GM19099 (cell line): ENCODE results near the gene IFI30.

Experiments
- POLR2A ChIP-seq: IDR thresholded peaks from 3 replicates; pipeline ENCODE4 v1.6.1; 2011; ENCODE audit warnings: low read depth; ENCODE audit not compliant: insufficient read length; ENCODE audit errors: extremely low read depth

IFI30 gene

DNA sequence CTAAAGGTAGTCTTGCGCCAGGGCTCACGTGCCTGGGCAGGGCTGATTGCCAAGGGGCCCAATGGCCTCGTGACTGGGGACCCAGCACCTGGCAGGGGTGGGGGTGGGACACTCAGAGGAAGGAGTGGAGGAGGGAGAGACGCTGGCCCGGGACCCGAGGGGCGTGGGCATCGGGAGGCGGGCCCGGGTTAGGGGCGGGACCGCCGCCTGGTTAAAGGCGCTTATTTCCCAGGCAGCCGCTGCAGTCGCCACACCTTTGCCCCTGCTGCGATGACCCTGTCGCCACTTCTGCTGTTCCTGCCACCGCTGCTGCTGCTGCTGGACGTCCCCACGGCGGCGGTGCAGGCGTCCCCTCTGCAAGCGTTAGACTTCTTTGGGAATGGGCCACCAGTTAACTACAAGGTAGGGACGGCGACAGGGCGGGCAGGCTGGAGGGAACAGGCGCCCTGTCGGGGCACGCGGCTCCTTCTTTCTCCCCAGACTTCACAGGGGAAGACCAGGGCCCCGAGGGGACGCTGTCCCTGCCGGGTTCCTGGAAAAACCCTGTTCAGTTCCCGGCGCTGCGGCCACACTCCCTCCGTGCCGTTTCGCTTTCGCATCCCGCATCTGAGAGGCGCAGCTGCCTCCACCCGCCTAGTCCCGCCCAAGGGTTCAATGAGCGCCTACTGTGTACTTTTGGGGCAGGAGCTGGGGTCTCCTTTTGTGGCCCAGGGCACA lies at the start of gene IFI30:
IFI30 (plus strand) TSS at position 242 of the 717 bp plus-strand sequence; CDS start at position 271, 29 bp downstream.
- TF ChIP-seq POLR2A: peak; percentile 99

DNA sequence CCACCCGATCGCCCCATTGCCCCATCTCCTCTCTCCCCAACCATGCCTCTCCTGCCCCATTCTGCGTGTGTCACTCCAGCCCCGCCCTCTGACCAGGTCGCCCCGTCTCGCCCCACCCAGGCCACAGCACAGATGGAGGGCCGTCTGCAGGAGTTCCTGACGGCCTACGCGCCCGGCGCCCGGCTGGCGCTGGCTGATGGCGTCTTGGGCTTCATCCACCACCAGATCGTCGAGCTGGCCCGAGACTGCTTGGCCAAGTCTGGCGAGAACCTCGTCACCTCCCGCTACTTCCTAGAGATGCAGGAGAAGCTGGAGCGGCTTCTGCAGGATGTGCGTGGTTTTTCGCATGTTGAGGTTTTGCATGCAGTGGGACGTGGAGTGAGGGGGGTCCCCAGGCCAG lies 49.8 kb upstream of the IFI30 start:
- TF ChIP-seq POLR2A: no peak

DNA sequence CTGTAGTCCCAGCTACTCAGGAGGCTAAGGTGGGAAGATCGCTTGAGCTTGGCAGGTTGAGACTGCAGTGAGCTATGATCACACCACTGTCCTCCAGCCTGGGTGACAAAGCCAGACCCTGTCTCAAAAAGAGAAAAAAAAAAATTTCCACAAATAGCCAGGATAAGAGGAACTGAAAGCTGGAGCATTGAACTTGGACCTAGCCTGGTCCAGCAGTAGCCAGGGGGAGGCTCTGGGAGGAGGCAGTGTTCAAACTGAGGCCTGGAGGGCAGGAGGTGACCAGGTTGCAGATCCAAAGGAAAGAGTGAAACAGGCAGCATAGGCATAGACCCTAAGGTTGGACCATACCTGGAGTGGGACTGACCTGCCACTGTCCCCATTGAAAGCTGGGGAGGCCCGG lies 47.5 kb upstream of the IFI30 start:
- TF ChIP-seq POLR2A: no peak

DNA sequence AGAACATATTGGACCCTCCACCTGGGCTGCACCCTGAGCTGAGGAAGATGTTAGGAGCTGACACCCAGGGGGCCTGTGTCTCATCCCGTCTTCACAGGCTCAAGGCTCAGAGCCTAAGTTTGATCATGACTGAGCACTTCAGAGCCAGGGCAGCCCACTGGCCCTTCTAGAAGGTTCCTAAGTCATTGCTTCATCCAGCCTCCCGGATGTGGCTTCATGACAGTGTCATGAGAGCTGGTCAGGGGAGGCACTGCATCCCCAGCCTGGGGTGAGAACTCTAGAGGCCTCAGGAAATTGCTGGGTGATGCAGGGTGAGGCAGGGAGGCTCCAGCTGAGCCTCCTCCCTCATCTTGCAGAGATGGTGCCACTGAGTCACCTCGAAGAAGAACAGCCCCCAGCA lies 45.6 kb upstream of the IFI30 start:
- TF ChIP-seq POLR2A: no peak

DNA sequence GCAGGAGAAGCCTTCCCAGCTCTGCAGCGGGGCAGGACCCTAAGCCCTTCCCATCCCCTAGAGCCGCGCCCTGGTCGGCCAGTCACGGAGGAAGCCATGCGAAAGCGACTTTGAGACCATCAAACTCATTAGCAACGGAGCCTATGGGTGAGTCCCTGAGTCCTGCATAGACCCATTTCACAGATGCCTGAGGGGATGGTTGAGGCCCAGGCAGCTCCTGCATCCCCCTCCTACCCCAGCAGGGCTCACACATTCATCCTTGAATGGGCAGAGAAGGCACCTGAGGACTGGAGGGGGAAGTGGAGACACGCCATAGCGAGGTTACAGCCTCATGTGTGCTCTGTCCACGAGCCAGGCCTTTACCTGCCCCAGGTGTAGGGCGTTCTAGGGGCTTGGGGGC lies 44.8 kb upstream of the IFI30 start:
- no peak for TF ChIP-seq POLR2A

DNA sequence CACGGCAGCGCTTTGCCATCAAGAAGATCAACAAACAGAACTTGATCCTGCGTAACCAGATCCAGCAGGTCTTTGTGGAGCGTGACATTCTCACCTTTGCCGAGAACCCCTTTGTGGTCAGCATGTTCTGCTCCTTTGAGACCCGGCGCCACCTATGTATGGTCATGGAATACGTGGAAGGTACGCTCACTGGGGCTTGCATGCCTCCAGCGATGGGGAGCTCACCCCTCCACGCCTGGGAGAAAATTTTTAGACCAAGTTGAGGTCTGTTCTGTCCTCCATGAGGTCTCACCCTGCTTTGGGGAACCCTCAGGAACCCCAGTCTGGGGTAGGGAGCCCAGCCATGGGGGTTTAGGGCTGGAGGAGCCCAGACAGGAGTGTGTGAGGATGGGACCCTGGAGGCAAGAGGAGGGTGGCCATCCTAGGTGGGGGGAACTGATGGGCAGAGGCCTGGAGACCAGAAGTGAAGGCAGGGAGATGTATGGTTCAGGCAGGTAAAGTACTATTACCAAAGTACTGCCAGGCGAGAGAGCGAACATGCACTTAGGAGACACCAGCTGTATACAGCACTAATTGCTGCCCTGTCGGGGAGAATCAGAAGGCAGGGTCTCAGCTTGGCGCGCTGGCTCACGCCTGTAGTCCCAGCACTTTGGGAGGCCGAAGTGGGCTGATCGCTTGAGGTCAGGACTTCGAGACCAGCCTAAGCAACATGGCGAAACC lies 42.9 kb upstream of the IFI30 start:
- no peak for TF ChIP-seq POLR2A

DNA sequence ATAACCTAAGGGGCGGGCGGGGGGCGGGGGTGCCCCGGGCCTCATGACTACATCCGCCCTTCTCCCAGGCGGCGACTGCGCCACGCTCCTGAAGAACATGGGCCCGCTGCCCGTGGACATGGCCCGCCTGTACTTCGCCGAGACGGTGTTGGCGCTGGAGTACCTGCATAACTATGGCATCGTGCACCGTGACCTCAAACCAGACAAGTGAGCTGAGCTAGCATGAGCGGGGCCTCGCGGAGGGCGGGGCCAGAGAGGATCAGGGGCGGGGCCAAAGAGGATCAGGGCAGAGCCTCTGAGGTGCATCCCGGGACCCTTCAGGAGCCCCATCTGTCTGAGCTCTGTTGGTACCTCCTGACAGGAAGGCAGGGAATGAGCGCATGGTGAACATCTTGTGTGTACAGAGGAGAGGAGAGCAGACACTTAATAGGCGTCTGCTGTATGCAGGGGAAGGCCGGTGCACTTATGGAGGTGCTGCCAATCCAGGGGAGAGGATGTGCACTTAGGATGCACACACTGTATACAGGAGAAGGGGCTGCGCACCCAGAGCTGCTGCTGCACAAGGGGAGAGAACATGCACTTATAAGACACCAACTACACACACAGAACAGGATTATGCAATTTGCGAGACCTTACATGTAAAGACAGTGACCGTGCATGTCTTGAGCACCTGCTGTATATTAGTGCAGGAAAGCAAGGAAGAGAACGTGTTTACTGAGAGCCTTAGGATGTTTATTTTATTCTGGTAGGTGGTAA lies 41.6 kb upstream of the IFI30 start:
- no peak for TF ChIP-seq POLR2A

DNA sequence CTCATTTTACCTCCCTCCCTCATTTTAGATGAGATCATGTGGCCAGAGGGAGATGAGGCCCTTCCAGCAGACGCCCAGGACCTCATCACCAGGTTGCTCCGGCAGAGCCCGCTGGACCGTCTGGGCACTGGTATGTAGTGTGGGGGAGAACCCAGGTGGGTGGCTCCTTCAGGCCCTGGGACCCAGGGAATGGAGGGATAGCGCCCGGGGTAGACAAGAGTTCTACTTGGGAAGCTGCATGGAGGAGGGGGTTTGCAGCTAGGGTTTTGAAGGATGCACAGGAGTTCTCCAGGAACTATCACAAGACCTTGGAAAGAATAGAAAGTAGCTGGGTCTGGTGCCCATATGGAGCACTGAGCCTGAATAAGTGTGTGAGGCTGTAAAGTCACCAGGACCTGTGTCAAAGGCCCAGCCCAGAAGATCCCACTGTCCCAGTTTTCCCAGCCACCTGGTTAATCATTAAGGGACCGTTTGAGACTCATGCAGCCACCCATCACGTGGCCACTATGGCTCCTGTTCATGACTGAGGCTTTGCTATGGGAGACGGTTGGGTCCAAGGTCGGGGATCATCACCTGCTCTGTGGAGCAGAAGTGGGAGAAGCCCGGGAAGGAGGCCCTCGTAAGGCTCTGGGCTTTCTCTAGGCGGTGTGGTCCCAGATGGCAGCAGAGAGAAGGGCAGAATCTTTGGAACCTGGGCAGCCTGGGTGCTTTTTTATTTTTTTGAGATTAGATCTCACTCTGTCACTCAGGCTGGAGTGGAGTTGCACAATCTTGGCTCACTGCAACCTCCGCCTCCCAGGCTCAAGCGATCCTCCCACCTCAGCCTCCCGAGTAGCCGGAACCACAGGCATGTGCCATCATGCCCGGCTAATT lies 37.7 kb upstream of the IFI30 start:
- TF ChIP-seq POLR2A: no peak

DNA sequence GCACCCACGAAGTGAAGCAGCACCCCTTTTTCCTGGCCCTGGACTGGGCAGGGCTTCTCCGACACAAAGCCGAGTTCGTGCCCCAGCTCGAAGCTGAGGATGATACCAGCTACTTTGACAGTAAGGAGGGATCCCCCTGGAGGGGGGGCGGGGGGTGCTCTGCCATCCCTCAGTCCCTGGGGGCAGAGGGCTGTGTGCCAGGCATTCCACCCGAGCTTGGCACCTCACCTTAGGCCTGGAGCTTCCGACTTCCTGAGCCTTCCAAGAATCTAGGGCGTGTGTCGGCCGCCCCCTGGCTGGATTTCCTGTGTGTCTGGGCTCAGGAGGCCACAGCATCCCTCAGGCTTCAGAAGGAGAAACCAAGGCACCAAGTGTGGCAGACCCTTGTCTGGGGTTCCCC lies 36.4 kb upstream of the IFI30 start:
- TF ChIP-seq POLR2A: no peak

DNA sequence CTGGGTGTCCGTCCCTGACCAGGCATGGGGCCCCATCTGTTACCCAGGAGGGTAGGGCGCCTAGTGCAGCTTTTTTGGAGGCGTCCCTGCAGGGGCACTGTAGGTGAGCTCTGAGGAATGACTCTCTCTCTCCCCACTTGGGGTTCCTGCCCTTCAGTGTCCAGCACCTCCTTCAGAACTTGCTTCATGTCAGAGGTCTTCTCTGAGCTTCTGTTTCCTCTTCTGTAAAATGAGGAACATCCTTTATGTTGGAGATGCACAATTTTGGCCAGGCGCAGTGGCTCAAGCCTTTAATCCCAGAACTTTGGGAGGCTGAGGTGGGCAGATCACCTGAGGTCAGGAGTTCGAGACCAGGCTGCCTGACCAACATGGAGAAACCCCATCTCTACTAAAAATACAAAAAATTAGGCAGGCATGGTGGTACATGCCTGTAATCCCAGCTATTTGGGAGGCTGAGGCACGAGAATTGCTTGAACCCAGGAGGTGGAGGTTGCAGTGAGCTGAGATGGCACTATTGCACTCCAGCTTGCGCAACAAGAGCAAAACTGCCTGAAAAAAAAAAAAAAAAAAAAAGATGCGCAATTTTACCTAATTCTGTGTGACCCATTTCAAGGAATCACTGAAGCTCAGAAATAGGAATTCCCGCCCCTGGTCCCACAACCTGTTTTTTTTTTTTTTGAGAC lies 35.8 kb upstream of the IFI30 start:
- no peak for TF ChIP-seq POLR2A

DNA sequence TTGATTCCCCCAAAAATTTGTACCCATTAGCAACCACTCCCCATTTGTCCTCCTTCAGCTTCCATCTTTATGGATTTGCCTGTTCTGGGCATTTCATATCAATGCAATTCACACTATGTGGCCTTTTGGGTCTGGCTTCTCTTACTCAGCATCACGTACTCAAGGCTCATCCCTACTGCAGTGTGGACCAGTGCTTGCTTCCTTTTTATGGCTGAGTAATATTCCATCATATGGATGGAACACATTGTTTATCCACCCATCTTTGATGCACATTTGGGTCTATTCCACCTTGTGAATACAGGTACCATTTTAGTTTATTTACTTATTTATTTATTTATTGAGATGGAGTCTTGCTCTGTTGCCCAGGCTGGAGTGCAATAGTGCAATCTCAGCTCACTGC lies 33.1 kb upstream of the IFI30 start:
- TF ChIP-seq POLR2A: no peak

DNA sequence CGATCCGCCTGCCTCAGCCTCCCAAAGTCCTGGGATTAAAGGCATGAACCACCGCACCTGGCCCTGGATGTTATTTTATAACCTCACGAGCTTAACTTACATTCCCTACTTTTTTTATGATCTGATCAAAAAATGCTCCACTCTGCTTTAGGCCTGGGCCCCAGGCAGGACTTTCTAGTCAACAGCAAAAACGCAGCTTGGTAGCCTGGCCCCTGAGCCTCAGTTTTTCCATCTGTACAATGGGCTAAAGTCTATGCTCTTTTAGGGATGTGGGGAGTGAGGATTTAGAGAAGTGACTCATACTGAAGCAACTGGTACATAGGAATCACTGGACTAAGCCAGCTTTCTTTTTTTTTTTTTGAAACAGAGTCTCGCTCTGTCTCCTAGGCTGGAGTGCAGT lies 32.6 kb upstream of the IFI30 start:
- TF ChIP-seq POLR2A: no peak

DNA sequence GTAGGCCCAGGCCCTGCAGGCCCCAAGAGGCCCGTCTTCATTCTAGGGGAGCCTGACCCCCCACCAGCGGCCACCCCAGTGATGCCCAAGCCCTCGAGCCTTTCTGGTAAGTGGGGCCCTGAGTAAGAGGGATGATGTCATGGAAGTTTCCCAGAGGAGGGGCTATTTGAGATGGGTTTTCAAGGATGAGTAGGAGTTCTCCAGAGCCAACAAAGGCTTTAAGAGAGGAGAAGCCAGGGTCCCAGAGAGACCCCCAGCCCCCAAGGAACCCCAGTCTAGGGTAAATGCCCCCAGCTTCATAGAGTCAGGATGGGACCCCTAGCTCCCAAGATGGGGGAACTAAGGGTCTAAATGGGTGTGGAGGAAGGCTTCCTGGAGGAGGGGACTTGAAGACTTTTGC lies 29.7 kb upstream of the IFI30 start:
- TF ChIP-seq POLR2A: no peak

DNA sequence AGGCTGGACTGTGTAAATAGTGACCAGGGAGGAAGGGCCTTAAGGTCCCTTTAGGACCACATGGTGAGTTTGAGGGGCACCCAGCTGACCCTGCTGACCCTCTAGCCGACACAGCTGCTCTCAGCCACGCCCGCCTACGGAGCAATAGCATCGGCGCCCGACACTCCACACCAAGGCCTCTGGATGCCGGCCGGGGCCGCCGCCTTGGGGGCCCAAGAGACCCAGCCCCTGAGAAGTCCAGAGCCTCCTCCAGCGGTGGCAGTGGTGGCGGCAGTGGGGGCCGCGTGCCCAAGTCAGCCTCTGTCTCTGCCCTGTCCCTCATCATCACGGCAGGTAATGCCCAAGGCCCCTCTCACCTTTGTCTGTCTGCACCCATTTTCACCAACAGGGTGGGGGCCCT lies 29.3 kb upstream of the IFI30 start:
- TF ChIP-seq POLR2A: no peak

DNA sequence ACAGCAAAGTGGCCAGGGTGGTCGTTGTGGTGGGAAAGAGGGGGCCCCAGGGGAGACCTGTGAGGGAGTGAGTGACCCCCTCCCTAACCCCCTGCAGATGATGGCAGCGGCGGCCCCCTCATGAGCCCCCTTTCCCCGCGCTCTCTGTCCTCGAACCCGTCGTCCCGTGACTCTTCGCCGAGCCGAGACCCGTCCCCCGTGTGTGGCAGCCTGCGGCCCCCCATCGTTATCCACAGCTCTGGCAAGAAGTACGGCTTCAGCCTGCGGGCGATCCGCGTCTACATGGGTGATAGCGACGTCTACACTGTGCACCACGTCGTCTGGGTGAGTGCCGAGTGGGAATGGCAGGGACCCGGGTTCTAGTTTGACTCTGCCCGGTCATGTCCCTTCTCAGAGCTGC lies 28.7 kb upstream of the IFI30 start:
- TF ChIP-seq POLR2A: no peak

DNA sequence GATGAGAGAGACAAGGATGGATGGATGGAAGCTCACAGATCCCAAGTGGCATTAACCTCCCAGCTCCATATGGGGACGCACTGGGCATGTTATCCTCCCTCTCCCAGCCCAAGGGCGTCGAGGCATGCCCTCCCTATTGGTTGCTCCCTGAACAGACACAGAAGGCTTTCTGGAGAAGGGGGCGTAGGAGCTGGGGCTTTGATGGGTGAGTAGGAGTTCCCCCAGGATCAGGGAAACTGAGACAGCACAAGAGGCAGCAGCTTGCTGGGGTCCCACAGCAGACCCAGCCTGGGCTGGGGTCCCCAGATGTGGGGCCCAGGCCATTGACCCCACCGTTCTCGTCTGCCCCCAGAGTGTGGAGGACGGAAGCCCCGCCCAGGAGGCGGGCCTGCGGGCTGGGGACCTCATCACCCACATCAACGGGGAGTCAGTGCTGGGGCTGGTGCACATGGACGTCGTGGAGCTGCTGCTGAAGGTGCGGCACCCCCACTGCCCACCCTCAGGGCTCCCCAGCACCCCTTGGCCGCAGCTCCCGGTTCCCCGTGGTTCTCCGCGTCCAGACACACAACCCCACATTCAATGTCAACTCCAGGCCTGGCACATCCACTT lies 28.1 kb upstream of the IFI30 start:
- TF ChIP-seq POLR2A: no peak
